Measurements from ENCODE around the gene SELENOW. TPM values are rescaled to one million over a fixed set of nuclear protein-coding genes. Genes with fewer than 3 reads are reported as not detected.

SELENOW gene
- total and polyA plus RNA-seq, 2 donors from 2014 or later: 254 to 530 TPM

- Histone ChIP-seq H3K9ac (ENCODE audit: low read length in 3 of 3) (no peak overlapping the region), H3K9me3 (ENCODE audit: control insufficient read depth in 2 of 3, insufficient read depth in 1 of 3, low read length in 3 of 3) (no peaks in the 10 kb centered on the region), H3K27ac (ENCODE audit: low read depth in 2 of 2, low read length in 2 of 2) (no peak overlapping the region), H3K27me3 (ENCODE audit: control insufficient read depth, insufficient read depth, low read length) (no peaks in the 10 kb centered on the region), H3K4me3 (ENCODE audit: low read length in 3 of 3) (no peak overlapping the region), H3K4me1 (ENCODE audit: control insufficient read depth in 2 of 3, insufficient read depth in 2 of 3, low read depth in 1 of 3, low read length in 3 of 3) (no peaks in the 10 kb centered on the region), H3K36me3 (ENCODE audit: control insufficient read depth in 2 of 3, insufficient read depth in 3 of 3, low read length in 3 of 3) (peaks cover 2 to 43% (median 31%) of the 10 kb centered on the region in 3 donors)
- TF ChIP-seq CTCF (IDR thresholded peaks at IDR 0.05; ENCODE audit: borderline replicate concordance, extremely low read depth, insufficient read depth): no peak
- intact Hi-C loops (cut with DNase I): no loop called here
- FAIRE-seq (no peak), DNase-seq (peak in 1 of 5 donors; percentile 66)
Observed at GRCh38 chr19:47755065-47755761, 23.3 kb upstream of the SELENOW start.

DNA sequence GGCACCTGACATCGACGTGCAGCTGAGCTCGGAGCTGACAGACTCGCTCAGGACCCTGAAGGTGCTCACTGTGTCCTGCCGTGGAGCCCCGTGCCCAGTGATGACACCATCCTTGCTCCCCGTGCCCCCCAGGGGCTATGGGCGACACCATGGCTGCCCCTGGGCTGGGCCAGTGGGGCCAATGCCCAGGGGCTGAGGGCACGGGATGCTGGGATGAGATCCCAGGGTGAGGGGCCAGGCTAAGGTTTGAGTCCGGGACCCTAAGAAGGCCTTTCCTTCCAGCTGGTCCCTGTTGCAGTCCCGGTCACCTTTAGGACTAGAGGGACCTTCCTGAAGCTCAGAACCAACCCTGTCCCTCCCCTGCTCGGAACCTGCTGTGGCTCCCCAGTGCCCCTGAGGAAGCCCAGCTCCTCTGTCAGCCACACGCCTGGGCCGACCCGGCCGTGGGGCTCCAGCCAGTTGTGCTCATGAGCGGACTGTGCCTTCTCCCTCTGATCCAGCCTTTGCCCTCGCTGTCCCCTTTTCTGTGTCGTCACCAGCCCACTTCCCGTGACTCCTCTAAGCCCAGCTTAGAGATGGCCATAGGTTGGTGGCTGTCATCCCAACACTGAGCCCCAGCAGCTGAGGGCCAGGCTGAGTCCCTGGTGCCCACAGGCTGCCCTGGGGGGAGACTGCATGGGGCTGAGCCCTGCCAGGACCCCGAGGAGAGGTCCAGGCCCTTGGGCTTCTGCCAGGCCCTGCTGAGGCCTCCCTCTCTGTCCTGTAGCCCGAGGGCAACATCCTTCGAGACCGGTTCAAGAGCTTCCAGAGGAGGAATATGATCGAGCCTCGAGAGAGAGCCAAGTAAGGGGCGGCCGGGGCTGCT, 22.5 kb upstream of the SELENOW start:
- no peaks in the 10 kb centered on the region for H3K9me3 ChIP-seq (ENCODE audit: control insufficient read depth in 2 of 3, insufficient read depth in 1 of 3, low read length in 3 of 3)
- no peak overlapping the region for H3K27ac ChIP-seq (ENCODE audit: low read depth in 2 of 2, low read length in 2 of 2)
- intact Hi-C loops (cut with DNase I): no loop called here
- peaks cover 2 to 35% (median 26%) of the 10 kb centered on the region in 3 donors for H3K36me3 ChIP-seq (ENCODE audit: control insufficient read depth in 2 of 3, insufficient read depth in 3 of 3, low read length in 3 of 3)
- no peaks in the 10 kb centered on the region for H3K4me1 ChIP-seq (ENCODE audit: control insufficient read depth in 2 of 3, insufficient read depth in 2 of 3, low read depth in 1 of 3, low read length in 3 of 3)
- no peak for TF ChIP-seq CTCF (IDR thresholded peaks at IDR 0.05; ENCODE audit: borderline replicate concordance, extremely low read depth, insufficient read depth)
- no peak overlapping the region for H3K4me3 ChIP-seq (ENCODE audit: low read length in 3 of 3)
- FAIRE-seq (no peak), DNase-seq (no peak)
- no peak overlapping the region for H3K9ac ChIP-seq (ENCODE audit: low read length in 3 of 3)
- H3K27me3 ChIP-seq (ENCODE audit: control insufficient read depth, insufficient read depth, low read length): no peaks in the 10 kb centered on the region

- no peak for FAIRE-seq
- Histone ChIP-seq H3K9ac (ENCODE audit: low read length in 3 of 3) (no peak overlapping the region), H3K36me3 (ENCODE audit: control insufficient read depth in 2 of 3, insufficient read depth in 3 of 3, low read length in 3 of 3) (peaks cover 2 to 29% (median 21%) of the 10 kb centered on the region in 3 donors)
Observed at GRCh38 chr19:47756627-47756929, 21.9 kb upstream of the SELENOW start.

More at GRCh38 chr19:47756627-47756929, 21.9 kb upstream of the SELENOW start:
- Histone ChIP-seq H3K27me3 (ENCODE audit: control insufficient read depth, insufficient read depth, low read length) (no peaks in the 10 kb centered on the region), H3K4me3 (ENCODE audit: low read length in 3 of 3) (no peak overlapping the region), H3K27ac (ENCODE audit: low read depth in 2 of 2, low read length in 2 of 2) (no peak overlapping the region), H3K9me3 (ENCODE audit: control insufficient read depth in 2 of 3, insufficient read depth in 1 of 3, low read length in 3 of 3) (no peaks in the 10 kb centered on the region), H3K4me1 (ENCODE audit: control insufficient read depth in 2 of 3, insufficient read depth in 2 of 3, low read depth in 1 of 3, low read length in 3 of 3) (no peaks in the 10 kb centered on the region)
- peak in 1 of 5 donors; percentile 57 for DNase-seq
- TF ChIP-seq CTCF (IDR thresholded peaks at IDR 0.05; ENCODE audit: borderline replicate concordance, extremely low read depth, insufficient read depth): no peak
- intact Hi-C loops (cut with DNase I): no loop called here

All from kidney (tissue), 14 donors.